HepG2 (cell line): ENCODE results near the gene SYNGR2. TPM values are rescaled to one million over a fixed set of nuclear protein-coding genes. Genes with fewer than 3 reads are reported as not detected.
A peak's percentile ranks its signal among the peaks of the same experiment; 100 is the strongest.

Experiments
- ARNT2 ChIP-seq: sonication (generic); formaldehyde crosslinking; IDR thresholded peaks from 2 replicates; pipeline ENCODE4 v1.8.0; 2022; ENCODE audit warnings: mild to moderate bottlenecking, low read depth, missing genetic modification reagents, moderate library complexity
- FLYWCH1 ChIP-seq: sonication (generic); formaldehyde crosslinking; IDR thresholded peaks from 2 replicates; pipeline ENCODE4 v1.8.1; 2023; ENCODE audit warnings: mild to moderate bottlenecking, missing genetic modification reagents
- FOXA3 ChIP-seq: IDR thresholded peaks from 2 replicates; pipeline ENCODE4 v1.6.1; 2016; ENCODE audit warnings: missing genetic modification reagents, missing compliant biosample characterization
- GATAD1 ChIP-seq: IDR thresholded peaks from 2 replicates; pipeline ENCODE4 v1.6.1; 2016; ENCODE audit warnings: missing genetic modification reagents, missing compliant biosample characterization
- HDAC6 ChIP-seq: fragments of 200-600 bp; sonication (generic); IDR thresholded peaks from 2 replicates; pipeline ENCODE4 v1.7.0; 2017; ENCODE audit warnings: mild to moderate bottlenecking, antibody characterized with exemption, low read length, low read depth
- HOXA5 ChIP-seq: sonication (generic); formaldehyde crosslinking; IDR thresholded peaks from 2 replicates; pipeline ENCODE4 v1.4.0; 2020; ENCODE audit warnings: missing genetic modification reagents
- NR1H2 ChIP-seq: sonication (generic); formaldehyde crosslinking; IDR thresholded peaks from 2 replicates; pipeline ENCODE4 v1.8.1; 2022; ENCODE audit warnings: low read depth, missing genetic modification reagents, borderline replicate concordance
- RFX5 ChIP-seq: IDR thresholded peaks from 2 replicates; pipeline ENCODE4 v1.6.1; 2011; ENCODE audit warnings: low read depth, low read length, improper control_type of control experiment
- RFXANK ChIP-seq: IDR thresholded peaks from 2 replicates; pipeline ENCODE4 v1.6.1; 2016
- SYNCRIP ChIP-seq: fragments of 200-400 bp; formaldehyde crosslinking; IDR thresholded peaks from 2 replicates; pipeline ENCODE4 v1.6.1; 2018; ENCODE audit warnings: mild to moderate bottlenecking, low read depth, low read length; ENCODE audit not compliant: insufficient read depth
- TCF7 ChIP-seq: sonication (generic); IDR thresholded peaks from 2 replicates; pipeline ENCODE4 v1.6.1; 2016; ENCODE audit warnings: antibody characterized with exemption, low read depth
- ZFP90 ChIP-seq: sonication (generic); formaldehyde crosslinking; IDR thresholded peaks from 2 replicates; pipeline ENCODE4 v1.8.0; 2022; ENCODE audit warnings: missing genetic modification reagents, mild to moderate bottlenecking, inconsistent platforms, borderline replicate concordance
- ZMAT3 ChIP-seq: sonication (generic); formaldehyde crosslinking; conservative IDR thresholded peaks from 2 replicates; pipeline ENCODE4 v1.7.0; 2021; ENCODE audit warnings: missing genetic modification reagents
- ZNF274 ChIP-seq: sonication (generic); formaldehyde crosslinking; IDR thresholded peaks from 2 replicates; pipeline ENCODE4 v1.5.1; 2020; ENCODE audit warnings: mild to moderate bottlenecking, missing genetic modification reagents
- ZNF296 ChIP-seq: sonication (generic); formaldehyde crosslinking; conservative IDR thresholded peaks from 2 replicates; pipeline ENCODE4 v1.5.0; 2020; ENCODE audit warnings: mild to moderate bottlenecking, missing genetic modification reagents
- ZNF337 ChIP-seq: sonication (generic); formaldehyde crosslinking; IDR thresholded peaks from 2 replicates; pipeline ENCODE4 v1.5.1; 2020; ENCODE audit warnings: missing genetic modification reagents, low read depth, mild to moderate bottlenecking, borderline replicate concordance
- ZNF510 ChIP-seq: sonication (generic); formaldehyde crosslinking; IDR thresholded peaks from 2 replicates; pipeline ENCODE4 v1.4.0; 2020; ENCODE audit warnings: low read depth, mild to moderate bottlenecking, missing genetic modification reagents
- ZNF530 ChIP-seq: sonication (generic); formaldehyde crosslinking; IDR thresholded peaks from 2 replicates; pipeline ENCODE4 v1.5.0; 2020; ENCODE audit warnings: low read depth, mild to moderate bottlenecking, missing genetic modification reagents
- ZNF589 ChIP-seq: sonication (generic); formaldehyde crosslinking; conservative IDR thresholded peaks from 2 replicates; pipeline ENCODE4 v1.8.0; 2022; ENCODE audit warnings: mild to moderate bottlenecking, moderate library complexity, missing genetic modification reagents
- ZNF598 ChIP-seq: sonication (generic); formaldehyde crosslinking; IDR thresholded peaks from 2 replicates; pipeline ENCODE4 v1.5.1; 2020; ENCODE audit warnings: mild to moderate bottlenecking, missing genetic modification reagents, borderline replicate concordance
- ZNF713 ChIP-seq: sonication (generic); formaldehyde crosslinking; IDR thresholded peaks from 2 replicates; pipeline ENCODE4 v1.4.0; 2020; ENCODE audit warnings: mild to moderate bottlenecking, missing genetic modification reagents
- polyA plus RNA-seq, 8 experiments: library from polyadenylated mRNA; depleted of rRNA in 3 of 8; stranded (reverse) in 7 of 8; unstranded in 1 of 8; fragments of >200 nt; fragmentation: Illumina TruSeq in 4 of 8; extraction: Trizol in 4 of 8; gene quantifications; 2 replicates each; pipeline versions ENCODE4 v1.2.1 to v1.2.3, GENCODE V29; 2011 to 2016; ENCODE audit warnings: low read depth in 4 of 8, missing spikeins in 1 of 8, mixed read lengths in 1 of 8; ENCODE audit not compliant: insufficient read depth in 1 of 8
- total RNA-seq, 5 experiments: library from RNA; depleted of rRNA; stranded (reverse); fragments of >200 nt; fragmentation: Illumina TruSeq; extraction: Trizol; gene quantifications; 2 replicates each; pipeline ENCODE4 v1.2.3, GENCODE V29; 2016; ENCODE audit warnings: low read depth in 1 of 5
- TF ChIP-seq, protein P1 (sequence below): sonication (generic); formaldehyde crosslinking; IDR thresholded peaks from 2 replicates; pipeline ENCODE4 v1.4.0; 2020; ENCODE audit warnings: missing genetic modification reagents
- TF ChIP-seq, protein P2 (sequence below): sonication (generic); formaldehyde crosslinking; IDR thresholded peaks from 2 replicates; pipeline ENCODE4 v1.8.1; 2023; ENCODE audit warnings: mild to moderate bottlenecking, missing genetic modification reagents
- TF ChIP-seq, protein P3 (sequence below): sonication (generic); formaldehyde crosslinking; IDR thresholded peaks from 2 replicates; pipeline ENCODE4 v1.4.0; 2020; ENCODE audit warnings: missing genetic modification reagents
- TF ChIP-seq, protein P4 (sequence below): sonication (generic); formaldehyde crosslinking; IDR thresholded peaks from 2 replicates; pipeline ENCODE4 v1.4.0; 2020; ENCODE audit warnings: missing genetic modification reagents, borderline replicate concordance

SYNGR2 gene
- total and polyA plus RNA-seq, 2 of the 13 experiments (the other 11 are each of a cell fraction or from before 2014, with no cell fraction given) = 46.7 to 170 TPM

DNA sequence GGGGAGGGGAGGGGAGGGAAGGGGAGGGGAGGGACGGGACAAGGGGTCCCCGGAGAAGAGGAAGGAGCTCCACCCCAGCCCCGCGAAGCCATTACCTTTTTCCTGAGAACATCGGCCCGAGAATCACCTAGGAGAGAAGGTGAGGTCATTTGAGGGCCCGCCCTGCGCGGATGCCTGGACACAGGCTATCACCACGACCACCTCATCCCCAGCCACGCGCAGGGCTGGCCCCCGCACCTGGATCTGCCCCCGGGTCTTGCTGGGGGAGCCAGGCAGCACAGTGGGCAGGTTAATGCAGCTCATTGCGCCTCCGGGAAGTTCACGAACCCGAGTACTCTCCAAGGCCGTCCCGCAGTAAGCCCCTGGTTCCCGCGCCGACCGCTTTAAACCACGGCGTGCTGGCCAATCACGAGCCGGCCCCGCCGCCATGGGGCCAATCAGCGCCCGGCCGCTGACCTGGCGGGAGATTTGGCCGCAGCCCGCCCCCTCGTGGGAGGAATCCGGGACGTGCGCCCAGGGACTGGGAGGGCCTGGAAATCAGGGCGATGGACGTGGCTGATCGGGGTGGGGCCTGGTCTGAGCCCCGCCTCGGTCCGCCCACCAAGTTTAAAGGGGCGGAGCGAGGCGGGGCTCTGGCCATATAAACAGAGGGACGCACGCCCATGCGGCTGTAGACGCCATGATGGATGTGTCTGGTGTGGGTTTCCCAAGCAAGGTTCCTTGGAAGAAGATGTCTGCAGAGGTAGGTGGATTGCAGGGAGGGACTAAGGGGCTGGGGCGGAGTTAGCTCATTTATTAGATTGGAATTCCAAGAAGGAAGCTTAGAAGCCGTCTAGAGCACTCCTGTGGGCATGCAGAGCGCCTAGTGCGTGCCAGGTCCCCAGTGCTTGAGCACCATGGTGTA lies 18.6 kb downstream of the SYNGR2 start, which contains the start of the genes AFMID and TK1 (continued):
- peak; percentile 61 for TF ChIP-seq RFX5
- TF ChIP-seq, protein P1, sequence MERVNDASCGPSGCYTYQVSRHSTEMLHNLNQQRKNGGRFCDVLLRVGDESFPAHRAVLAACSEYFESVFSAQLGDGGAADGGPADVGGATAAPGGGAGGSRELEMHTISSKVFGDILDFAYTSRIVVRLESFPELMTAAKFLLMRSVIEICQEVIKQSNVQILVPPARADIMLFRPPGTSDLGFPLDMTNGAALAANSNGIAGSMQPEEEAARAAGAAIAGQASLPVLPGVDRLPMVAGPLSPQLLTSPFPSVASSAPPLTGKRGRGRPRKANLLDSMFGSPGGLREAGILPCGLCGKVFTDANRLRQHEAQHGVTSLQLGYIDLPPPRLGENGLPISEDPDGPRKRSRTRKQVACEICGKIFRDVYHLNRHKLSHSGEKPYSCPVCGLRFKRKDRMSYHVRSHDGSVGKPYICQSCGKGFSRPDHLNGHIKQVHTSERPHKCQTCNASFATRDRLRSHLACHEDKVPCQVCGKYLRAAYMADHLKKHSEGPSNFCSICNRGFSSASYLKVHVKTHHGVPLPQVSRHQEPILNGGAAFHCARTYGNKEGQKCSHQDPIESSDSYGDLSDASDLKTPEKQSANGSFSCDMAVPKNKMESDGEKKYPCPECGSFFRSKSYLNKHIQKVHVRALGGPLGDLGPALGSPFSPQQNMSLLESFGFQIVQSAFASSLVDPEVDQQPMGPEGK (CRISPR knock-in tag) = peak; percentile 82
- TF ChIP-seq SYNCRIP = no peak
- peak; percentile 95; the same call in 1 of the 2 replicates for TF ChIP-seq ZNF510 (CRISPR knock-in tag)
- TF ChIP-seq, protein P2, sequence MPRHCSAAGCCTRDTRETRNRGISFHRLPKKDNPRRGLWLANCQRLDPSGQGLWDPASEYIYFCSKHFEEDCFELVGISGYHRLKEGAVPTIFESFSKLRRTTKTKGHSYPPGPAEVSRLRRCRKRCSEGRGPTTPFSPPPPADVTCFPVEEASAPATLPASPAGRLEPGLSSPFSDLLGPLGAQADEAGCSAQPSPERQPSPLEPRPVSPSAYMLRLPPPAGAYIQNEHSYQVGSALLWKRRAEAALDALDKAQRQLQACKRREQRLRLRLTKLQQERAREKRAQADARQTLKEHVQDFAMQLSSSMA (CRISPR knock-in tag) = peak; percentile 98
- TF ChIP-seq HDAC6 = no peak
- TF ChIP-seq, protein P3, sequence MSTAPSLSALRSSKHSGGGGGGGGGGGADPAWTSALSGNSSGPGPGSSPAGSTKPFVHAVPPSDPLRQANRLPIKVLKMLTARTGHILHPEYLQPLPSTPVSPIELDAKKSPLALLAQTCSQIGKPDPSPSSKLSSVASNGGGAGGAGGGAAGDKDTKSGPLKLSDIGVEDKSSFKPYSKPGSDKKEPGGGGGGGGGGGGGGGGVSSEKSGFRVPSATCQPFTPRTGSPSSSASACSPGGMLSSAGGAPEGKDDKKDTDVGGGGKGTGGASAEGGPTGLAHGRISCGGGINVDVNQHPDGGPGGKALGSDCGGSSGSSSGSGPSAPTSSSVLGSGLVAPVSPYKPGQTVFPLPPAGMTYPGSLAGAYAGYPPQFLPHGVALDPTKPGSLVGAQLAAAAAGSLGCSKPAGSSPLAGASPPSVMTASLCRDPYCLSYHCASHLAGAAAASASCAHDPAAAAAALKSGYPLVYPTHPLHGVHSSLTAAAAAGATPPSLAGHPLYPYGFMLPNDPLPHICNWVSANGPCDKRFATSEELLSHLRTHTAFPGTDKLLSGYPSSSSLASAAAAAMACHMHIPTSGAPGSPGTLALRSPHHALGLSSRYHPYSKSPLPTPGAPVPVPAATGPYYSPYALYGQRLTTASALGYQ (CRISPR knock-in tag) = peak; percentile 45; the same call in 1 of the 2 replicates
- TF ChIP-seq HOXA5 (CRISPR knock-in tag) = peak; percentile 40; the same call in 1 of the 2 replicates
- TF ChIP-seq ZNF598 (CRISPR knock-in tag) = 0 out of 2 replicates have a peak, but pooled peaks have one; percentile 28
- TF ChIP-seq ZNF274 = peak; percentile 97
- peak; percentile 100 for TF ChIP-seq ARNT2 (CRISPR knock-in tag)
- peak; percentile 85 for TF ChIP-seq RFXANK (CRISPR knock-in tag)
- peak; percentile 95 for TF ChIP-seq ZFP90
- peak; percentile 99 for TF ChIP-seq ZNF589 (CRISPR knock-in tag)
- TF ChIP-seq ZNF713 (CRISPR knock-in tag) = no peak
- peak; percentile 80; the same call in 1 of the 2 replicates for TF ChIP-seq GATAD1 (CRISPR knock-in tag)
- peak; percentile 53 for TF ChIP-seq FOXA3 (CRISPR knock-in tag)
- no peak for TF ChIP-seq ZNF530 (CRISPR knock-in tag)
- no peak for TF ChIP-seq NR1H2 (CRISPR knock-in tag)
- no peak for TF ChIP-seq TCF7
- TF ChIP-seq, protein P4, sequence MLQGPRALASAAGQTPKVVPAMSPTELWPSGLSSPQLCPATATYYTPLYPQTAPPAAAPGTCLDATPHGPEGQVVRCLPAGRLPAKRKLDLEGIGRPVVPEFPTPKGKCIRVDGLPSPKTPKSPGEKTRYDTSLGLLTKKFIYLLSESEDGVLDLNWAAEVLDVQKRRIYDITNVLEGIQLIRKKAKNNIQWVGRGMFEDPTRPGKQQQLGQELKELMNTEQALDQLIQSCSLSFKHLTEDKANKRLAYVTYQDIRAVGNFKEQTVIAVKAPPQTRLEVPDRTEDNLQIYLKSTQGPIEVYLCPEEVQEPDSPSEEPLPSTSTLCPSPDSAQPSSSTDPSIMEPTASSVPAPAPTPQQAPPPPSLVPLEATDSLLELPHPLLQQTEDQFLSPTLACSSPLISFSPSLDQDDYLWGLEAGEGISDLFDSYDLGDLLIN (CRISPR knock-in tag) = peak; percentile 97
- TF ChIP-seq FLYWCH1 (CRISPR knock-in tag) = peak; percentile 98
- peak; percentile 89 for TF ChIP-seq ZMAT3 (CRISPR knock-in tag)
- no peak for TF ChIP-seq ZNF296 (CRISPR knock-in tag)
- peak; percentile 86 for TF ChIP-seq ZNF337
